Endodermal cell (in vitro differentiated cells): ENCODE results near the gene ENPP7. TPM values are rescaled to one million over a fixed set of nuclear protein-coding genes. Genes with fewer than 3 reads are reported as not detected.

Experiments
- DNase-seq: peaks from one replicate; pipeline ENCODE4 v3.0.0-alpha.2; 2017
- H3K27ac ChIP-seq: 2 replicates; pipeline ENCODE4 v1.5.1; 2013; ENCODE audit warnings: mild to moderate bottlenecking, low read depth, low read length, moderate library complexity
- H3K27me3 ChIP-seq: 2 replicates; pipeline ENCODE4 v1.6.1; 2013; ENCODE audit warnings: mild to moderate bottlenecking, low read length, moderate library complexity; ENCODE audit not compliant: insufficient read depth, control insufficient read depth, poor library complexity, severe bottlenecking
- H3K36me3 ChIP-seq: 2 replicates; pipeline ENCODE4 v1.7.0; 2013; ENCODE audit warnings: mild to moderate bottlenecking, low read length, moderate library complexity; ENCODE audit not compliant: control insufficient read depth, insufficient read depth
- H3K4me1 ChIP-seq: one replicate; pipeline ENCODE4 v1.7.0; 2013; ENCODE audit warnings: low read length; ENCODE audit not compliant: control insufficient read depth, insufficient read depth
- H3K4me3 ChIP-seq: 2 replicates; pipeline ENCODE4 v1.5.1; 2013; ENCODE audit warnings: mild to moderate bottlenecking, low read length, moderate library complexity
- H3K9ac ChIP-seq: 2 replicates; pipeline ENCODE4 v1.6.1; 2013; ENCODE audit warnings: mild to moderate bottlenecking, low read length, moderate library complexity; ENCODE audit not compliant: poor library complexity, severe bottlenecking; ENCODE audit errors: extremely low read depth
- H3K9me3 ChIP-seq: 2 replicates; pipeline ENCODE4 v1.6.1; 2013; ENCODE audit warnings: mild to moderate bottlenecking, low read length, moderate library complexity; ENCODE audit not compliant: control insufficient read depth
- H3K27ac Mint-ChIP-seq: 2 replicates; pipeline ENCODE4 v1.8.0; 2020; ENCODE audit warnings: mixed read lengths
- H3K27me3 Mint-ChIP-seq: 2 replicates; pipeline ENCODE4 v1.8.0; 2021; ENCODE audit warnings: mild to moderate bottlenecking, mixed read lengths; ENCODE audit not compliant: insufficient read depth
- H3K36me3 Mint-ChIP-seq: 2 replicates; pipeline ENCODE4 v1.8.0; 2020; ENCODE audit warnings: low read depth, mixed read lengths
- H3K4me1 Mint-ChIP-seq: 2 replicates; pipeline ENCODE4 v1.8.0; 2020; ENCODE audit warnings: mixed read lengths
- H3K4me3 Mint-ChIP-seq: 2 replicates; pipeline ENCODE4 v1.8.0; 2020; ENCODE audit warnings: mild to moderate bottlenecking, moderate library complexity, mixed read lengths
- H3K9me3 Mint-ChIP-seq: 2 replicates; pipeline ENCODE4 v1.8.0; 2020; ENCODE audit warnings: mild to moderate bottlenecking, mixed read lengths
- CTCF ChIP-seq: fragments of 200-600 bp; sonication (generic); conservative IDR thresholded peaks from 2 replicates; pipeline ENCODE4 v1.5.0; 2021; ENCODE audit warnings: antibody characterized with exemption, mild to moderate bottlenecking
- WGBS, 2 experiments: methylation state at CpG; one replicate each; pipeline versions ENCODE4 v1.1.5 to v1.1.7; 2013; ENCODE audit warnings: missing lambda C conversion rate in 2 of 2, mixed read lengths in 1 of 2; ENCODE audit not compliant: insufficient coverage in 1 of 2, insufficient read length in 1 of 2; 5-methylcytosine and 5-hydroxymethylcytosine counted together
- microRNA-seq: library from miRNA; unstranded; fragments of <30 nt; microRNA quantifications from one replicate; pipeline ENCODE4 v1.2.0, GENCODE V29; 2020; ENCODE audit warnings: borderline microRNAs expressed
- total RNA-seq, 2 donors: library from RNA; stranded (reverse); fragmentation: NEBNext Ultra II Directional in 1 of 2; extraction: Animal tissue kit (Norgen Biotek cat#: 25700) in 1 of 2; gene quantifications; 2 replicates in 1 of 2; 3 replicates in 1 of 2; pipeline ENCODE4 v1.2.1, GENCODE V29; 2021

ENPP7 gene
- total RNA-seq, 2 donors from 2014 or later: not detected

GRCh38 chr17:79790805-79791734 lies 60.3 kb downstream of the ENPP7 start:
- H3K4me1 Mint-ChIP-seq: peaks cover 14% of the 10 kb centered on the region

GRCh38 chr17:79791735-79792161 lies 61.0 kb downstream of the ENPP7 start:
- DNase-seq: no peak
- Histone ChIP-seq H3K9ac (no peak overlapping the region), H3K27me3 (peaks cover 98% of the 10 kb centered on the region), H3K4me3 (no peak overlapping the region), H3K36me3 (peaks cover 6% of the 10 kb centered on the region), H3K27ac (no peak overlapping the region), H3K9me3 (no peaks in the 10 kb centered on the region), H3K4me1 (peaks cover 11% of the 10 kb centered on the region)
- Mint-ChIP-seq H3K4me3 (no peak overlapping the region), H3K36me3 (no peaks in the 10 kb centered on the region), H3K9me3 (no peaks in the 10 kb centered on the region), H3K27ac (no peak overlapping the region), H3K27me3 (peaks cover 90% of the 10 kb centered on the region), H3K4me1 (peaks cover 18% of the 10 kb centered on the region)
- no peak for TF ChIP-seq CTCF
- 5% methylated on average over 9 to 24 of the region's 26 CpGs for WGBS, 2 experiments

More at GRCh38 chr17:79790805-79791734, 60.3 kb downstream of the ENPP7 start:
- DNase-seq: peak; percentile 79
- no peaks in the 10 kb centered on the region for H3K9me3 Mint-ChIP-seq
- Histone ChIP-seq H3K4me1 (peaks cover 9% of the 10 kb centered on the region), H3K27ac (no peak overlapping the region), H3K4me3 (no peak overlapping the region), H3K9ac (no peak overlapping the region), H3K27me3 (peaks cover 95% of the 10 kb centered on the region), H3K36me3 (peaks cover 6% of the 10 kb centered on the region), H3K9me3 (no peaks in the 10 kb centered on the region)
- 3 to 6% methylated on average over 14 to 68 of the region's 68 CpGs for WGBS, 2 experiments
- peaks cover 85% of the 10 kb centered on the region for H3K27me3 Mint-ChIP-seq
- H3K27ac Mint-ChIP-seq: no peak overlapping the region
- no peak for TF ChIP-seq CTCF
- H3K36me3 Mint-ChIP-seq: no peaks in the 10 kb centered on the region
- H3K4me3 Mint-ChIP-seq: no peak overlapping the region

Small RNAs within 50 kb of the gene (microRNA-seq; reads per million reads assigned to microRNA genes)
- 0.44 reads per million for gene MIR4739

Other genes with a start within 250 kb of the ENPP7 start
- 1 to 10 TPM; 2.6 to 7.3 TPM for gene RBFOX3, start 119.9 kb upstream of the ENPP7 start, total RNA-seq
- gene CBX2, start 47.2 kb downstream of the ENPP7 start, total RNA-seq: 10 to 100 TPM; 75.0 to 78.6 TPM
- 1 to 10 TPM; 5.4 to 5.6 TPM for gene CBX8, start 66.1 kb downstream of the ENPP7 start, total RNA-seq
- 1 to 10 TPM; 4.2 to 4.9 TPM for gene CBX4, start 108.5 kb downstream of the ENPP7 start, total RNA-seq